ENCODE measurements around the gene DCDC1.

GRCh38 chr11:30908857-30909256 lies 460.7 kb downstream of the DCDC1 start:
- TF ChIP-seq, protein P1, sequence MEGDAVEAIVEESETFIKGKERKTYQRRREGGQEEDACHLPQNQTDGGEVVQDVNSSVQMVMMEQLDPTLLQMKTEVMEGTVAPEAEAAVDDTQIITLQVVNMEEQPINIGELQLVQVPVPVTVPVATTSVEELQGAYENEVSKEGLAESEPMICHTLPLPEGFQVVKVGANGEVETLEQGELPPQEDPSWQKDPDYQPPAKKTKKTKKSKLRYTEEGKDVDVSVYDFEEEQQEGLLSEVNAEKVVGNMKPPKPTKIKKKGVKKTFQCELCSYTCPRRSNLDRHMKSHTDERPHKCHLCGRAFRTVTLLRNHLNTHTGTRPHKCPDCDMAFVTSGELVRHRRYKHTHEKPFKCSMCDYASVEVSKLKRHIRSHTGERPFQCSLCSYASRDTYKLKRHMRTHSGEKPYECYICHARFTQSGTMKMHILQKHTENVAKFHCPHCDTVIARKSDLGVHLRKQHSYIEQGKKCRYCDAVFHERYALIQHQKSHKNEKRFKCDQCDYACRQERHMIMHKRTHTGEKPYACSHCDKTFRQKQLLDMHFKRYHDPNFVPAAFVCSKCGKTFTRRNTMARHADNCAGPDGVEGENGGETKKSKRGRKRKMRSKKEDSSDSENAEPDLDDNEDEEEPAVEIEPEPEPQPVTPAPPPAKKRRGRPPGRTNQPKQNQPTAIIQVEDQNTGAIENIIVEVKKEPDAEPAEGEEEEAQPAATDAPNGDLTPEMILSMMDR (IDR thresholded peaks at IDR 0.05) = no peak
- no peak for TF ChIP-seq EP300 (IDR thresholded peaks at IDR 0.05)
